NCI-H2107 treated with DMSO at 0.1 percent for 48 hours (cell line): ENCODE data around the gene NSUN7.

Source experiments
- DNase-seq: peaks from one replicate; lab custom pipeline; 2025; ENCODE audit not compliant: unreplicated experiment; lab: John Stamatoyannopoulos, UW

NSUN7 gene

DNA sequence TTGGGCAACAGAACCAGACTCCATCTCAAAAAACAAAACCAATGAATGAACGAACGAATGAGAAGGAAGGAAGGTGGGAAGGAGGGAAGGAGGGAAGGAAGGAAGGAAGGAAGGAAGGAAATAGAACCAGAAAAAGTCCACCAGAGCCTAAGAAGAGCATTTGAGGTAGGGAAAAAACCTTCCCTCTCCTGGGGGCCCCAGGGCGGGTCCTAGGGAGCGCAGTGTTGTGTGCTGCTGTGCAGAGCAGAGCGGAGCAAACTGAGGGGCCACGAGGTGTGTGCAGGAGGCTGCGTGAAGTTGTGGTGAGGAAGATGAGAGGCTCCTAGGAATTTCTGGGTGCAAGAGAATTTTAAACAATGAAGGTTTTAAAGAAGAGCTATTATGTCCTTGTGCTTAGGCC lies 16.0 kb upstream of the NSUN7 start:
- DNase-seq = no peak

GRCh38 chr4:40734497-40734896 lies 15.3 kb upstream of the NSUN7 start:
- DNase-seq = no peak

DNA sequence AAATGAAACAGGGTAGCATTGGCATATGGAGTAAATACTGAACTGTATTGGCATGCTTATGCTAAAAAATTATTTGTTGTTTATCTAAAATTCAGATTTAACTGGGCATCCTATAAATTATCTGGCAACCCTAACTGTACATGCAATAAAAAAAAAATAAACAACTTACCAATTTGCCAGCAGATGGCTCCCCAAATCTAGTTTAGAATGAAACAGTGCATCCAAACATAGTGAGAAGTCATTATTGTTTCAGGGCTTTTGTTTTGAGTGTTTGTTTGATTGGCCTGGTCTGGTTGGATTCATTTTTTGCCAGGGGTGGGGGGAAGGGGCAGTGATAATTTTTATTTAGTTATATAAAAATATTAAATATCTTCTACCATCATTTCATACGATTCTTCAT lies 12.8 kb upstream of the NSUN7 start:
- DNase-seq = peak; percentile 24

- no peak for DNase-seq
Observed at GRCh38 chr4:40737879-40738278, 11.9 kb upstream of the NSUN7 start.

- no peak for DNase-seq
Observed at GRCh38 chr4:40739347-40739746, 10.4 kb upstream of the NSUN7 start.

DNA sequence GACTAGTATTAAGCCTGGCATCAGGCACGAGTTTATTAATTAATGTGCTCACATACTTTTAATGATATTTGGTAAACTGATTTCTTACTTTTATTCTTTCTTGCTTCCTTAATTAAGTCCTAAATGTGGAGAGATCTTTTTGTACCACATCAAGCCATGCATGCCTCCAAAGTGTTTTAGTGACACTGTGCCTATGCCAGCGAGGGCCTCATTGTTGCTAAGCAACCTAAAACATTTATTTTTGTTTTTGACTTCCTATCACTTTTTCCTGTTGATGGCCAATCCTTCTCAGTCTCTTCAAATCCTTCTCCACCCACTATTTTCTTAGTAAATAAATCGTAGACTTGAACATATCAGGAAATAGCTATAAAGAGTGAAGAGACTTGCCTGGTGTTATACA lies 5.5 kb upstream of the NSUN7 start:
- no peak for DNase-seq

GRCh38 chr4:40745285-40745984 lies 4.3 kb upstream of the NSUN7 start:
- DNase-seq = no peak

DNA sequence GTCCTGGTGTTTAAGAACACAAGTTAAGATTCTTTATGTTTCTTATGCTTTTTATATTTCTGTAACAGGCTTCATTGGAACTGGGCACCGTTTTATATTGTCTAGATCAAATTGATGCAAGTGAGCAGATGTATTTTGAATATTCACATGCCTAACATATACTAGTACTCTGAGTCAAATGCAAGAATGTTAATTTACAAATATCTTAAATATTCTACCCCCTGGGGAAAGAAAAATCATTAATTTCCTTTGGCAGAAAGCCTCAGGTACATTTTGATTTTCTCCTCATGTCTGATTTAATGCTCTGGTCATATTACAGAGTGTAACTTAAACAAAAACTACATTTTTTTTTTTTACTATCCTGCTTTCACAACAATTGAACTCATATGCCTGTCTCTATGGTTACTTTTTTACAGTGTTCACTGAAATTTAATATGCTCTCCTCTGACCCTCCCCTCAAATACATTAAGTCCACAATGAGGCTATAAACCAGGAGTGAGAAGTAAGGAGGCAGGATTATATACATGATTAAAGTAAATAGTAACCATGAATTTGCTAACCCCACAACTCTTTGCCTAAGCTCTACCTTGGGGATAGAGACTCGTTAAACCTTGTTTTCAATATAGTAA lies 2.4 kb upstream of the NSUN7 start:
- DNase-seq = peak; percentile 29

GRCh38 chr4:40750461-40751258 lies 905 bp downstream of the NSUN7 start:
- no peak for DNase-seq

DNA sequence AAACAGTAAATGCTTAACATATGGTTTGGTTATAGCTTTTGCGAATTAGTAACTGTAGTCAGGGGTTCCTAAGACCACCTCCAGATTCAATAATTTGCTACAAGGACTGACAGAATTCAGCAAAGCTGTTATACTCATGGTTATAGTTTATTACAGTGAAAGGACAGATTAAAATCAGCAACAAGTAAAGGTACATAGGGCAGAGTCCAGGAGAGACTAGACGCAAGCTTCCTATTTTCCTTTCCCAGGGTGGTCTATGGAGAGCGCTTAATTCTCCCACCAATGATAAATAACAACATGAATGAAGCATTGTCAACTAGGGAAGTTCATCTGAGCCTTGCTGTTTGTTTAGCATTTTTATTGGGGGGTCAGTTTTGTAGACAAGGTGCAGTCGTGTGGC lies 5.9 kb downstream of the NSUN7 start:
- DNase-seq = no peak

- DNase-seq = no peak
Observed at GRCh38 chr4:40763228-40763716, 13.5 kb downstream of the NSUN7 start.

DNA sequence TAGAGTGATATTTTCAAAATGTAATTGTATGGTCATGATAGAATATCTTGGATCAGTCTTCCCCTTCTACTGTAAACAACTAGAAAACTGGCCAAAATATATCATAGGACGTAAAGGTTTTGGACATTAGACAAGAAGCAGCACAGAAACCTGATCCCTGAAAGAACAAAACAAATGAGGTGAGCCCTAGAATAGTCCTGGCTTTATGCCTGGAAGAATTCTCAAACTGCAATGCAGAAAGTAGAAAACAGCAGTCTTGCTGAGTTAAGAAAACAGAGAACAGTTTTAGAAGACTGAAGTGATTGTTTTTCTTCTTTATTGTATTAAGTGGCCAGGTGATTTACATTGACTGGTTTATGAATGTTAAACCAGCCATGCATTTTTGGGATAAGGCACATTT lies 19.5 kb downstream of the NSUN7 start:
- DNase-seq = peak; percentile 6

DNA sequence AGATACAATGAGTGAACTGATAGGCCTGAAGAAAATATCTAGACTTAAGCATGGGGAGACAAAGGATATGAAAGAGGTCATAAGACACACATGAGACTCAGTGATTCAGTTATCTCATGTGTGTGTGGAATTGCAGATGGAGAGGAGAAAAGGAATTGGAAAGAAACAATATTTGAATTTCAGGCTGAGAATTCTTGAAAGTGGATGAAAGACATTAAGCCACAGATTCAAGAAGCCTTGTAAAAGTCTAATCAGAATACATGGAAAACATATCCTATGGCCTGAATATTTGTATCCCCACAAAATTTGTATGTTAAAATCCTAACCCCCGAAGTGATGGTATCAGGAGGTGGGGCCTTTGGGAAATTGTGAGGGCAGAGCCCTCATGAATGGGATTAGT lies 28.3 kb downstream of the NSUN7 start:
- DNase-seq = no peak

GRCh38 chr4:40782876-40783275 lies 33.1 kb downstream of the NSUN7 start:
- DNase-seq = no peak

DNA sequence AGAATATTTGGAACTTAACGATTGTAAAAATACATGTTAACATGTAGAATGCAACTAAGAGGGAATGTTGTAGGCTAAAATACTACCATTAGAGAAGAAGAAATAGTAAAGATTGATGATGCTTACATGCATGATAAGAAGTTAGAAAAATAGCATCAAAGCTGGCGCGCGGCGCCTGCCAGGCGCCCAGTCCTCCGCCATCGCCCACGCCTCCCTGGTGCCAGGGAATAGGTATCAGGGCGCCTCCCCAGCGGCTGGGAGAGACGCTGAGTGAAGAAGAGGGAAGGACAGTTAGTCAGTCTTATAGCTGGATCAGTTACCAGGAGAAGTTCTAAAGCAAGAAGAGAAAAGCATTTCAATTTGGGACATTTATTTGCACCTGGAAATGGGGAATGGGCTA lies 36.0 kb downstream of the NSUN7 start:
- no peak for DNase-seq

GRCh38 chr4:40788331-40788730 lies 38.6 kb downstream of the NSUN7 start:
- no peak for DNase-seq

DNA sequence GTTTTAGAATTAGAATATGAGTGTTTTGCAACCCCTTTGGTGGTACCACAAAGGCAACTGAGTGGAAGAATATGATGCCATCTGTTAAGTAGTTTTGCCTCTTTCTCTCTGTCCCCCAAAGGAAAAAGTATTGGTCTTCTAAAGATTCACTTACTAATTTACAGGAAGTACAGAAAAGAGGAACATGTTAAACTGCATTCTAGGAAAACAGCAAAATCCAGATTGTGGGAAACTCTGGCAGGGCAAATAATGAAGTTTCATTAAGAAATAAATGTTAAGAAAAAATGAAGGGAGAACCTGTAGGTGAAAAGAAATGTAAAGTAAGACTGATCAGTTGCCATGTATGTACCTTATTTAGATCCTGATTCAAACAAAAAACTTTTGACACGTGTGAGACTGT lies 39.3 kb downstream of the NSUN7 start:
- no peak for DNase-seq

DNA sequence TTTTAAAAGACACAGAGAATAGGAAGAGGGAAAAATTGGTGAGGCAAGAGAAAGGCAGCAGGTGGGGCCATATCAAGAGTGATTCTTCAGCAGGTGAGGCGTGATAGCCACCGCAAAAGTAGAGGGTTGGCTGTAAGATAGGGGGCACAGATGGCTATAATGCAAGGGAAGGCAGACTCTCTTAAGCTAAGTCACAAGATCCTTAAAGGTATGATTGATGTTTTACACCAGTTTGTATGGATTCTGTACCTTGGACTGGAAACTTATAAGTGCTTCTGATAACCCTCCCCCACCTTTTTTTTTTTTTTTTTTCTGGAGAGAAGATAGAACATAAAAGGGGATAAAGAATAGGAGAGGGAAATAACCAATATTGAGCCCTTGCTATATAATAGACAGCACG lies 40.0 kb downstream of the NSUN7 start:
- no peak for DNase-seq

DNA sequence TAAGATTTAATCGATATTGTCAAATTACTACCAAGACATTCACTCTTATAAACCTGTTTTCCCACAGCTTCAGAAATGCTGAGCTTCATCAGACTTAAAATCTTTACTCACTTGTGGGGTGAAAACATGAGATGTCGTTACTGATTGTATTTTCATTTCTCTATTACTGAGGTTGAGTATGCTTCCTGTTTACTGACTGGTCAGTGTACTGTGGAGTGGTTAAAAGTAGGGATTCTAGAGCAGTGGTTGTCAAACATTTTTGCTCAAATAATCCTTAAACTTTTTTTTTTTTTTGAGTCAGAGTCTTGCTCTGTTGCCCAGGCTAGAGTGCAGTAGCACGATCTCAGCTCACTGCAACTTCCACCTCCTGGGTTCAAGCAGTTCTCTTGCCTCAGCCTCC lies 50.3 kb downstream of the NSUN7 start:
- DNase-seq = no peak

DNA sequence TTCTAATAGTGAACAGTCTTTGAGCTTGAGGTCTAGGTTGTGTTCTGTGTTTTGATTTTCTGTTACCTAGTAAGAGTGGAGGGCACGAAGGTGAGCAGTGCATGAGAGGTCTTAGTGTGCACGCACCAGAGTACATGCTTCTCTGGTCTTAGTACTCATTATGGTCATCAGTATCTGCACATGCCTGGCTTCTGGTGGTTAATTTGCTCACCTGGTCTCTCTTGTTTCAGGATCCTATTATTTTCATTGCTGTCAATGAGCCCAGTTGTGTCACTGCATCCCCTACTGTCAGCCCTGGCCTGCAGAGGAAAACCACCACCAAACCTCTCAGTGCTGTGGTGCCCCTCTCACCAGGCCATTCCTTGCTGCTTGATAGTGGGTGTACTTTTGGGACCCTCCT lies 54.8 kb downstream of the NSUN7 start:
- DNase-seq = no peak

- no peak for DNase-seq
Observed at GRCh38 chr4:40808926-40809457, 59.2 kb downstream of the NSUN7 start.

DNA sequence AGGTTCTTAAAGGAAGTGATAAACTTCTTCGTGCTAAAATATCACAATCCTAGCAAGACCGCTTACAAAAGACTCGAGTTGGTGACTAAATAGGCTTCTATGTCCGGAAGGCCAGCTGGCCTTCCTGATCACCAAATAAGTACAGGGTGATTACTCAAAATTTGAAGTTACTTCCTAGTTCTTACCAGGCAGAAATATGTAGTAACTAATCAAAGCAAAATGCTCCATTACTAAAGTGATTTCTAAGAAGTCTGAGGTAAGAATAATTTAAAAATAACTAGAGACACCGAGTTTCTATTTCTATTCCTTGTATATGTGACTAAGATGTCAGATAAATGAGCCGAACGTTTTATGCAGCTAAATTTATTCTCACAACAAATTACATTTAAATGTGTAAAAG lies 62.2 kb downstream of the NSUN7 start:
- no peak for DNase-seq
